ES-I3 (cell line): ENCODE results near the gene AGAP1.

Experiments used
- H3K36me3 ChIP-seq: 2 replicates; pipeline ENCODE4 v1.6.1; 2013; ENCODE audit warnings: mild to moderate bottlenecking, low read length, control low read depth, moderate library complexity; ENCODE audit not compliant: insufficient read depth
- H3K4me1 ChIP-seq: 2 replicates; pipeline ENCODE4 v1.6.1; 2013; ENCODE audit warnings: mild to moderate bottlenecking, control low read depth, low read length; ENCODE audit not compliant: insufficient read depth
- H3K9ac ChIP-seq: 2 replicates; pipeline ENCODE4 v1.6.1; 2013; ENCODE audit warnings: low read depth, mild to moderate bottlenecking, low read length, moderate library complexity
- H3K9me3 ChIP-seq: 2 replicates; pipeline ENCODE4 v1.6.1; 2013; ENCODE audit warnings: mild to moderate bottlenecking, low read length, moderate library complexity; ENCODE audit not compliant: control insufficient read depth, insufficient read depth

Gene AGAP1

DNA sequence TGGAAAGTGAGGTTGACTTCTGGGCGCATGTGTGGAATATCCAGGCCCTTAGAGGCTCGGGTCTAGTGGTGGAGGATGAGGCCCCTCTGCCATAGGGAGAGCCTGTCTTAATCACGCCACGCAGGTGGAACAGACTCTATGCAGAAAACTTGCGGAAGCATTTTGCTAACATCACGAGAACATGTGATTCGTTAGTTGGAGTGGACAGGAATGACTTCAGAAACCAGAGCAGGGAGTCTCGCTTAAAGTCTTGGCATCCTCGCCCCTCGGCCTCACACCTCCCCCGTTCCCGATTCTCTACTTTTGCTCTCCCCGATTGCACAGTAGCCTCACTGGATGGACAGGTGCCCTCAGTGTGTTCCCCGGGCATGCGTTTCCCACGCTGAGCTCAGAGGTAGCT, 340.9 kb downstream of the AGAP1 start:
- H3K9me3 ChIP-seq, result no peaks in the 10 kb centered on the region
- H3K9ac ChIP-seq, result no peak overlapping the region
- H3K4me1 ChIP-seq, result 0 out of 2 replicates have a peak, but pooled peaks cover 3% of the 10 kb centered on the region
- H3K36me3 ChIP-seq, result no peaks in the 10 kb centered on the region

DNA sequence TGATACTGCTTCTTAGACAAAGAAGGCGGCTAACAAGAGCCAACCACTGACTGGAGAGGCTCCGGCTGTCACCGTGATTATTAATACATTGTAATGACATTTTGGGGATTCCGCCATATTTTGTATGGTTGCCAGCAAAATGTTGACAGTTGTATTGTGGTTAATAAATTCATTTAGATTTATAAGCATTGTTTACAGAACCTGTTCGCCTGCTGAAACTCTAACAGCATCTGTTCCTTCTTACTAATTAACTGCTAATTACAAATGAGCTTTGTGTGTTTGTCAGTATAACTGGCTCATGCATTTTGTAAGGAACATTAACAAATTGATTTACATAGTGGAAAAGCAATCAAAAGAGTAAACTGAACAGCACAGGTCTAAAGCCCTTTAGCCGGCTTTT, 342.0 kb downstream of the AGAP1 start:
- no peaks in the 10 kb centered on the region for H3K9me3 ChIP-seq
- no peaks in the 10 kb centered on the region for H3K36me3 ChIP-seq
- 0 out of 2 replicates have a peak, but pooled peaks cover 3% of the 10 kb centered on the region for H3K4me1 ChIP-seq
- no peak overlapping the region for H3K9ac ChIP-seq

DNA sequence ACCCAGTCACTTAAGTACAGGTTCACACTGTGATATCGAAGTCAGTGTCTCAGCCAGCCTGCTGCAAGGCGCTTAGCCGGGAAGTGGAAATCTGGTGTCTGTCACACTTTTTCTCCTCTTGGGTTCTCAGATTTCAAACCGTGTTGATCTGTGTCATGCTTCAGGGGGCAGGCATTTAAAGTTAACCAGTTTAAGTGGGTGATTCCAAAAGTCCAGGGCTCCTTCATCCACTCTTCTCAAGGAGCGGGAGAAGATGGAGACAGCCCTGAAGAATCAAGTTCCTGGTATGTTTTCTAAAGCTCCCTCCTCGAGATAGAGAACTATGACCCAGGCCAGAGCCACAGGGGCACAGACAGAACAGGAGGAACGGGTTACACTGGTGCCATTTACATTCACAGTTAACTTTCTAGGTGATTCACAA, 342.7 kb downstream of the AGAP1 start:
- 0 out of 2 replicates have a peak, but pooled peaks cover 3% of the 10 kb centered on the region for H3K4me1 ChIP-seq

DNA sequence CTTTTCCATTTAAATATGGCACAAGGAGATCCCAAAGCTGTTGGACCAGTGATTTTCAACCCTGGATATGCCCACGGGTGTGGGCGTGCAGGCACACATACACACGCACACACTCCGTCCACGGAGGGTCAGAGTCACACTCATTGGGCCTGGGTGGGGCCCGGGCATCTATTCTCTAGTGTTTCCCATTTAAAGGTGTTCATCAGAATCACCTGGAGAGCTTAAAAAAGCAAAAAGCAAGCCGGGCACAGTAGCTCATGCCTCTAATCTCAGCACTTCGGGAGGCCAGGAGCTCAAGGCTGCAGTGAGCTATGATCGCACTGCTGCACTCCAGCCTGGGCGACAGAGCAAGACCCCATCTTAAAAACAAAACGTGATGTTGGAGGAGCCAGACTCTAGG, 345.4 kb downstream of the AGAP1 start:
- Histone ChIP-seq H3K36me3 (no peaks in the 10 kb centered on the region), H3K4me1 (0 out of 2 replicates have a peak, but pooled peaks cover 3% of the 10 kb centered on the region), H3K9me3 (no peaks in the 10 kb centered on the region), H3K9ac (no peak overlapping the region)

More for the DNA sequence above, 342.7 kb downstream of the AGAP1 start:
- H3K36me3 ChIP-seq, result no peaks in the 10 kb centered on the region
- H3K9me3 ChIP-seq, result no peaks in the 10 kb centered on the region
- no peak overlapping the region for H3K9ac ChIP-seq

DNA sequence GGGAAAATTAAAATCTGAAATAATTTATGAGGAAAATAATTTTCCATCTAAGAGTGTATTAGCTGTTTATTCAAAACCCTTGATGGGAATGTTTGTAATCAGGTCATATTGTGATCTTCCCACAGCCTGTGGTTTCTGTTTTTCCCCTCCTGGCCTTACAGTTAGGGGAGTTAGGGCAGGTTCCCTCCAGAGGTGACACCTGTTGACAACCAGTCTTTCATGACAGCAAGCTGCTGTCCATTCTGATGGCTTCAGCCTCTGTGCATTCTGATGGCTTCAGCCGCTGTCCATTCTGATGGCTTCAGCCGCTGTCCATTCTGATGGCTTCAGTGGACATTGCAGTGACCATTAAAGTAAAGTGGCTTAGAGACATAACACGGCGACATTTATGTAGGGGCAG, 346.1 kb downstream of the AGAP1 start:
- Histone ChIP-seq H3K4me1 (0 out of 2 replicates have a peak, but pooled peaks cover 3% of the 10 kb centered on the region), H3K9ac (no peak overlapping the region), H3K36me3 (no peaks in the 10 kb centered on the region; the same call in 1 of the 2 replicates)

DNA sequence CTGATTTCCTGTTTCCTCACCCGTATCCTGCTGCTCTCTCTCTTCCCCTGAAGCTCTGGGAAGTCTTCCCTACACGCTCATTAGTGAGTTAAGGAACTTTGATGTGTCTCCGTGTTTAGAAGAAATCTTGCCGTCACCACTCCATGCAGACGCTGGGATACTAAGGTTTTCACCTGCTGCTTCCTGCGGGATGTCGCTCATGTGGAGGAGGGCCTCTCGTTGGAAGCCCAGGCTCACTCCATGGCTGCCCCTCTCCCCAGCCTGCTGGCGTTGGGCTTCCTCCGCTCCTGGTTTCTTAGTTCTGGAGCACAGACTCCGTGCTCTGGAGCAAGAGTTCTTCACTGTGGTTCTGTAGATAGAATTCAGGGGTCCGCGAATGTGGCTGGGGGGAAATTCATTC, 348.0 kb downstream of the AGAP1 start:
- Histone ChIP-seq H3K9ac (no peak overlapping the region), H3K9me3 (no peaks in the 10 kb centered on the region), H3K4me1 (no peaks in the 10 kb centered on the region), H3K36me3 (no peaks in the 10 kb centered on the region; the same call in 1 of the 2 replicates)

More for the DNA sequence above, 346.1 kb downstream of the AGAP1 start:
- no peaks in the 10 kb centered on the region for H3K9me3 ChIP-seq

DNA sequence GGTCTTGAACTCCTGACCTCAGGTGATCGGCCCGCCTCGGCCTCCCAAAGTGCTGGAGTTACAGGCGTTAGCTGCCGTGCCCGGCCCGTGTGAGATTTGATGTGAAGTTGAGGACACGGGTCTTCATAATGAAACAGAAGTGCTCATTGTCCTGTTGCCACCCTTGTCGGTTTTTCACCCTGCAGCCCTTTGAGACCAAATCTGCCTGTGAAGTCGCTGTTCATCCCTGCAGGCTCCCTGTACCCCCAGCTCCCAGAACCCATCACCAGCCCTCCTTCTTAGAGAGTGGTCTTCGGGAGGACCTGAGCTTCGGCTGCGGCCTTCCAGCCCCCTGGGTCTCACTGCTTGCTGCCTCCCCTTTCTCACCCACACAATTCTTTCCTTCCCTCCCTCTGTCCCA, 349.1 kb downstream of the AGAP1 start:
- Histone ChIP-seq H3K9me3 (no peaks in the 10 kb centered on the region), H3K9ac (no peak overlapping the region), H3K36me3 (no peaks in the 10 kb centered on the region; the same call in 1 of the 2 replicates), H3K4me1 (no peaks in the 10 kb centered on the region)

DNA sequence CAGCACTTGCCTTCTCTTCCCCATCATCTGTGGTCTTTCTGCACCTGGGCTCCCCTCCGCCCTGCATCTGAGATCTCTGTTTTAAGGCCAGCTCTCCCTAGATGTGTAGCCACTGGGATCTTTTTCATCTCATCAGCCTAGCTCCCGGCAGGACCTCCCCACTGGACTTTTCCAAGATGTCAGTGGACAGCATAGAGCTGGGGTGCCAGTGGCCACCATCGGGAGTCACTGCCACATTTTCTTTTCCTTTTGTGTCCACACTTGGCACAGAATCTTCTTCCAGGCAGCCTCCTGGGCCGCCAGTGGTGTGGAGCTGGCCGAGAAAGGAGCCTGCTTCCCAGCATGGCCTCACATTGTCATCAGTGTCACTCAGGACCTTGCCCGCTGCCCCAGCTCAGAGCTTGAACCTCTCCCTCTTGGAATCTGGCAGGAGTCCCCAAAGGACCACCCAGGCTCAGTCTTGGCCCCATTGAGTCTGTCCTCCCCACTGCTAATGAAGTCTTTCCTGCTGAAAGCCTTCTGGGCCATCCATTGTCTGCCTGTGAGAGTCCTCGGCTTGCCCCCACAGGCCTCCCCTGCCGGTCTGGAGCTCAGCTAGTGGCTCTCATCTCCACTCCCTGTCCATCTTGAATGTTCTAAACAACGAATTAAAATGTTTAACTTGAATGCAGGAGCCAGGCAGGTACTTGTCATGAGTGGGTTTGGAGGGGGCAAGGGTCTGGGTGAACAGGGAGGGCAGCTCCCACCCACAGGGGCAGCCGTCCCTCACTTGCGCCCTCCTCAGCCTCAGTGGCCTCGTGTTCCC, 349.9 kb downstream of the AGAP1 start:
- Histone ChIP-seq H3K4me1 (no peaks in the 10 kb centered on the region), H3K9me3 (no peaks in the 10 kb centered on the region), H3K36me3 (no peaks in the 10 kb centered on the region; the same call in 1 of the 2 replicates), H3K9ac (no peak overlapping the region)

DNA sequence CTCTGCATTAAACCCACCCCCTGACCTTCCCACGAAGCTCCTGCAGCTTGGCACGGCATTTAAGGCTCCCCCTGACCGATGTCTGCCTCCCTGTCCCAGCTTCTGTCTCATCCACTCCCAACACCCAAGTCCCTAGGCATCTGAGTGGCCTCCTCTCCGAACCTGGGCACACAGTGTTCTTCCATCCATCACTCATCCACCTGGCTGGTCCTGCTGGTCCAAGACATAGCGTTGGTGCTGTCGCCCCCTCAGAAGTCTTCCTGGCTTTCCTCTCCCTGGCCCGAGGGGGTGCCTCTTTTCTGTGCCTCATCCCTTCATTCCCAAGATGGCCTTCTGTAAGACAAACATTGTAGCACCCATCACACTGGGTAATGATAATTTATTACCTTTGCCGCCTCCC, 350.7 kb downstream of the AGAP1 start:
- no peaks in the 10 kb centered on the region for H3K4me1 ChIP-seq
- no peaks in the 10 kb centered on the region for H3K9me3 ChIP-seq
- no peak overlapping the region for H3K9ac ChIP-seq
- H3K36me3 ChIP-seq, result no peaks in the 10 kb centered on the region; the same call in 1 of the 2 replicates

DNA sequence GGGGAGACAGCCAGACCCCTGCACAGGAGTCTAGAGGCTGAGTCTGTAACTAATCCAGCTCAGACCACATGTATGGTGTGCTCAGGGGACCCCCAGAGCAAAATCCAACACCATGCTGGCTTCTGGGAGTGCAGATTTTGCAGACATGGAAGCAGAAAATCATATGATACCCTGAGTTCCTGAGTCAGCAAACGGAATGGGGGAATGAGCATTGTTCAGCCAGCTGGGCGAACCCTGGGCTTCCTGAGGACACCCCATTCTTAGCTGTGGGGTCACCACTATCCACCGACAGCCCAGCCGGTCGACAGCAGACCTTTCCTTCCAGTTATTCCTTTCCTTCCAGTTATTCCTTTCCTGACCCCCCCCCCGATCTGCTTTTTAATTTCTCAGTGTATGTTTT, 351.4 kb downstream of the AGAP1 start:
- Histone ChIP-seq H3K9ac (no peak overlapping the region), H3K4me1 (no peaks in the 10 kb centered on the region), H3K9me3 (no peaks in the 10 kb centered on the region), H3K36me3 (no peaks in the 10 kb centered on the region; the same call in 1 of the 2 replicates)

DNA sequence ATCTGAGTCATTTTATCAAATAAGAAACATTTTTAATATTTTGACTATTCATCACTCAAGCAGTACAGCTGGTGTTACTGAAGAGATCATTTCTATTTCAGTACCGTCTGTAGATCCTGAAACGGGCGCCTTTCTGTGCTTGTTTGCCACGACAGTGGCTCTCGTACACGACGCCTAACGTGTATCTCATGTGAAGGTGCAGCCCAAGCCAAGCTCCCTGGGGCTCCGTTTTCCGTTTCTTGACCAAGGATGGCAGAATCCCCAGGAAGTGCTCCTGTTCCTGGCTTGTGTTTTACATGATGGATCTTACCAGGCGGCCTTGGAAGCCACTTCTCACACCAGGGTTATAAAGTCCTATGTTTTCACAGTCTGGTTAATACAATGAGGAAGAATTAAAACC, 353.7 kb downstream of the AGAP1 start:
- no peaks in the 10 kb centered on the region for H3K4me1 ChIP-seq
- no peaks in the 10 kb centered on the region for H3K9me3 ChIP-seq
- H3K36me3 ChIP-seq, result no peaks in the 10 kb centered on the region; the same call in 1 of the 2 replicates
- H3K9ac ChIP-seq, result no peak overlapping the region

DNA sequence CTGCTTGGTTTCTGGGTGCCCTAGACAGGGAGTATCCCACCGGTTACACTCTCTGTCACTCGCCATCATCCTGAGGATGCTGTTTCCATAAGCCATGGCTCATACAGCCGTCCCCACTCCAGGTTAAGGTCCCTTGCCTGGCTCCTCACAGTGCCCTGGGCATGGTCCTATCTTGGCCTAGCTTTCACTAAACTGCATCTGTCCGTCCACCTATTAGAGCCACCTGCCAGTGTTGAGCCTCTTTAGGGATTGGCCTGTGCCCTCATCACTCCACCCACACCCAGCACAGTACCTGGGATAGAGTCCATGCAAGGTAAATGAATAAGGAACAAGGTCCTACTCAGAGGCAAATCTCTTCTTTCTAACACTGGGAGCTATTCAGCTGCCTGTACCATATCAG, 354.2 kb downstream of the AGAP1 start:
- no peaks in the 10 kb centered on the region; the same call in 1 of the 2 replicates for H3K36me3 ChIP-seq
- H3K4me1 ChIP-seq, result no peaks in the 10 kb centered on the region
- H3K9me3 ChIP-seq, result no peaks in the 10 kb centered on the region
- H3K9ac ChIP-seq, result no peak overlapping the region

DNA sequence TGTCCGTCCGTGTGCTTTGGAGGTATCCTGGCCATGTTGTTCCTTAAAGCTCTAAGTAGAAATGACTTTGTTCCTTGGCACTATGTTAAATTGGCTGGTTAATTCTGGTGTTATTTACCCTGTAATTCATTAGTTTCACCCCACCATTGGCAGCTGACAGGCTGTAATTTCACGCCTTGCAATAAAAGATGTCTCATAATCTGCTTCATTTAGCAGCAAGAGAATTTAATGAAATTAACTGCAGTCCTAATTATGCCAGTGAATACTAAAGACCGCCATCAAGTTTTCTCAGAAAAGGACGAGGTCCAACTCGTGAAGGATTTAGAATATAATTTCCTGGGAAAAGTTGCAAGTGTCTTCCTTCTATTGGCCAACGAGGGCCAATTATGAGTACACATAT, 355.1 kb downstream of the AGAP1 start:
- no peak overlapping the region for H3K9ac ChIP-seq
- H3K4me1 ChIP-seq, result no peaks in the 10 kb centered on the region
- no peaks in the 10 kb centered on the region; the same call in 1 of the 2 replicates for H3K36me3 ChIP-seq
- no peaks in the 10 kb centered on the region for H3K9me3 ChIP-seq

DNA sequence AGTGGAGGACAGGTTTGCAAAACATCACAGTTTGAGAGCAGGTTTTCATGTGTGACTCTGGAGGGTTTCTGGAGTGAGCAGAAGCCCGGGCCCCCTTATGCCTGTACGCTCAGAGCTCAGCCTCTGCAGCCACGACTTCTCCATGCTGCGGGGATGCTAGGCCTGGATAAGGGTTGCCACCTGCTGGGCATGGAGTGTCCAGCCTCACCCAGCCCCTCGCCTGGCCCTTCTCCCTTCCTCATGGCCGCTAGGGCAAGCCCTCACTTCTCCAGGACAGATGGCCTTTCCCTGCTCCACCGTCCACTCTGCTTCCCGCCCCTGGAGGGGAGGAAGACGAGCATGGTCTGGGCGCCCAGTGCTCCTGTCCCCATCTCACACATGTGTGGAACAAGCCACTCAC, 355.6 kb downstream of the AGAP1 start:
- no peaks in the 10 kb centered on the region for H3K9me3 ChIP-seq
- H3K9ac ChIP-seq, result no peak overlapping the region
- no peaks in the 10 kb centered on the region; the same call in 1 of the 2 replicates for H3K36me3 ChIP-seq
- H3K4me1 ChIP-seq, result no peaks in the 10 kb centered on the region

DNA sequence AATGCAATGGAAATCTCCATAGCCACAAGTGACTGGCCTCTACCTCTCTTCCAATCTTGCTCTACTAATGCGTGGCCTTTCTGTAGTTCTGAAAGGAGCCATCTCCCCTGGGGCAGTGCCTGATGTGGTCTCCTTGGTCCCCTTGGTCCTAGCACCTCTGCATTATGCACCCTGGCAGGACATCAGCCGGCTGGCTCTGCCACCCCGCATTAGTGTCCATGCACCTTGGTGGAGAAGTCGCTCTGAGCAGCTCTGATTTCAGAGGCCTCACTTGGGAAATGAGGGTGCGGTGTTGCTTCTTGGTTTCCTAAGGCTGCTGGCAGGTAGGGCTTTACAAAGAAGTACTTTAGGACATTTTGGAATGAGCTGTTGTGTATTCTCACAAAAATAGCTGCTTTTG, 356.4 kb downstream of the AGAP1 start:
- H3K9me3 ChIP-seq, result no peaks in the 10 kb centered on the region
- H3K9ac ChIP-seq, result no peak overlapping the region
- no peaks in the 10 kb centered on the region for H3K36me3 ChIP-seq
- H3K4me1 ChIP-seq, result no peaks in the 10 kb centered on the region
